WERI-Rb-1 (cell line): ENCODE results near the gene RBP2.

ENCODE experiments used
- DNase-seq: peaks from one replicate; pipeline ENCODE4 v3.0.0-alpha.2; 2020
- H3K27ac ChIP-seq: fragments of 250-450 bp; sonication (Bioruptor Pico); 2 replicates; pipeline ENCODE4 v1.5.1; 2020; ENCODE audit warnings: mild to moderate bottlenecking, moderate library complexity
- H3K27me3 ChIP-seq: fragments of 250-450 bp; sonication (Bioruptor Pico); 2 replicates; pipeline ENCODE4 v1.5.1; 2021; ENCODE audit warnings: mild to moderate bottlenecking, low read depth, moderate library complexity; ENCODE audit not compliant: insufficient read depth, severe bottlenecking
- H3K36me3 ChIP-seq: fragments of 250-450 bp; sonication (Bioruptor Pico); 2 replicates; pipeline ENCODE4 v1.5.1; 2020; ENCODE audit warnings: mild to moderate bottlenecking, moderate library complexity
- H3K4me3 ChIP-seq: 2 replicates; pipeline ENCODE4 v1.5.1; 2011; ENCODE audit warnings: low read depth, mild to moderate bottlenecking, control low read depth, low read length
- H3K9me3 ChIP-seq: fragments of 250-450 bp; sonication (Bioruptor Pico); 2 replicates; pipeline ENCODE4 v1.5.1; 2021; ENCODE audit warnings: mild to moderate bottlenecking, moderate library complexity; ENCODE audit not compliant: severe bottlenecking
- TF ChIP-seq, protein P1 (sequence below): IDR thresholded peaks from 2 replicates; pipeline ENCODE4 v1.5.1; 2011; ENCODE audit warnings: low read depth, mild to moderate bottlenecking, control low read depth, inconsistent platforms, low read length

Gene RBP2

DNA sequence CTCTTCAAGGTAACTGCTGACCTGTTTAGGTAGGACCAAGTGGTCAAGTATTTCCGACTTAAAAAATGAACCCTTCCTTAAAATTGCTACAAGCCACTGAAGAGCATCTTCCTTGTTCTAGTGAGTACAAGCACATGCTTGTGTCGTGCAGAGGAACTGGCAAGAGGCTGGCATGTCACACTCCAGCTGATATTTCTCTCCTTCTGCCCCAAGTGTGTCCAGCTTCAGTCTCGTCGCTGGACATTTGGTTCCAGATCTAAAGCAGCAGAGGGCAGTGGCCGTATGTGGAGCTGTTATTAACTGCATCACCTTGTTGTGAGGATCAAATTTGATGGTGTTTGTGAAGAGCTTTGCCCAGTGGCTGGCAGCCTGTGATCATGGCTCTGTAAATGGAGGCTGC is 10.0 kb downstream of the RBP2 start:
- Histone ChIP-seq H3K27me3 (no peaks in the 10 kb centered on the region), H3K27ac (no peak overlapping the region), H3K9me3 (no peaks in the 10 kb centered on the region), H3K4me3 (no peak overlapping the region), H3K36me3 (no peaks in the 10 kb centered on the region)
- no peak for DNase-seq
- TF ChIP-seq, protein P1, sequence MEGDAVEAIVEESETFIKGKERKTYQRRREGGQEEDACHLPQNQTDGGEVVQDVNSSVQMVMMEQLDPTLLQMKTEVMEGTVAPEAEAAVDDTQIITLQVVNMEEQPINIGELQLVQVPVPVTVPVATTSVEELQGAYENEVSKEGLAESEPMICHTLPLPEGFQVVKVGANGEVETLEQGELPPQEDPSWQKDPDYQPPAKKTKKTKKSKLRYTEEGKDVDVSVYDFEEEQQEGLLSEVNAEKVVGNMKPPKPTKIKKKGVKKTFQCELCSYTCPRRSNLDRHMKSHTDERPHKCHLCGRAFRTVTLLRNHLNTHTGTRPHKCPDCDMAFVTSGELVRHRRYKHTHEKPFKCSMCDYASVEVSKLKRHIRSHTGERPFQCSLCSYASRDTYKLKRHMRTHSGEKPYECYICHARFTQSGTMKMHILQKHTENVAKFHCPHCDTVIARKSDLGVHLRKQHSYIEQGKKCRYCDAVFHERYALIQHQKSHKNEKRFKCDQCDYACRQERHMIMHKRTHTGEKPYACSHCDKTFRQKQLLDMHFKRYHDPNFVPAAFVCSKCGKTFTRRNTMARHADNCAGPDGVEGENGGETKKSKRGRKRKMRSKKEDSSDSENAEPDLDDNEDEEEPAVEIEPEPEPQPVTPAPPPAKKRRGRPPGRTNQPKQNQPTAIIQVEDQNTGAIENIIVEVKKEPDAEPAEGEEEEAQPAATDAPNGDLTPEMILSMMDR, result no peak

DNA sequence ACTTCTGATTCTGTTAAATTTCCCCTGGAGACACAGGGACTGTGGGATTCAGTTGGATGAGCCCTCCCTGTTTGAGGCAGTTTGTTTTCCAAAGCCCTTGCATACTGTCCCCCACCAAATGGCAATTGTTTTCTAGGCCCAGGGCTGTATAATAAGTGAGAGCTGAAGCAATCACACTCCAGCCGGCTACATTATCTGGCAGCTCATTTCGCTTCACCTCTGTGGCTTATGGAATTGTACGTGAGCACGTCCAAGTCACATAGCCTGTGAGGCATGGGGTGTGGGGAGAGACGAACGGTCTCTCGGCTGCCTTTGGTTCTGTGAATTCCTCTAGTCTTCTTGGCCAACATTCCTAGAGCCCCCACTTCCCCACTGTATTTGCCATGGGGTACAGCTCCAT is 10.7 kb downstream of the RBP2 start:
- DNase-seq, result no peak
- no peak overlapping the region for H3K27ac ChIP-seq
- H3K36me3 ChIP-seq, result no peaks in the 10 kb centered on the region
- H3K4me3 ChIP-seq, result no peak overlapping the region
- TF ChIP-seq, protein P1, result no peak
- H3K9me3 ChIP-seq, result no peaks in the 10 kb centered on the region
- no peaks in the 10 kb centered on the region for H3K27me3 ChIP-seq

DNA sequence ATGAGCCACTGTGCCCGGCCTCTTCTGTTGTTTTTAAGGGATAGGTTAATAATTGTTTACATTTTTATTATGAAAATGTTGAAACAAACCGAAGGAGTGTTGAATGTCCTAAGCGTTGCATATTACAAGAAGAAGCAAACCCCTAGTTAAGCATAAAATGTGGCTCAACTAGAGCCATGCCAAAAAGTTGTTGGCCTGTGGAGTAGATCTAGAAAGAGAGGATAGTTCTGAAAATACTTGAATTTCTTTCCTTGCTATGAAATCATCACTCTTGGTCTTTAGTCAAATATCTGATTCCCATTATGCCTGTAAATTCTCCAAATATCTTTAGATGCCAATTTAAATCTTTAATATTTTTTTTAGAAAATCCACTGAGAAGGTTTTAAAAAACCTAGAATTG is 12.8 kb downstream of the RBP2 start:
- Histone ChIP-seq H3K36me3 (no peaks in the 10 kb centered on the region), H3K27ac (no peak overlapping the region), H3K9me3 (no peaks in the 10 kb centered on the region), H3K4me3 (no peak overlapping the region), H3K27me3 (no peaks in the 10 kb centered on the region)
- TF ChIP-seq, protein P1, result no peak
- DNase-seq, result no peak

DNA sequence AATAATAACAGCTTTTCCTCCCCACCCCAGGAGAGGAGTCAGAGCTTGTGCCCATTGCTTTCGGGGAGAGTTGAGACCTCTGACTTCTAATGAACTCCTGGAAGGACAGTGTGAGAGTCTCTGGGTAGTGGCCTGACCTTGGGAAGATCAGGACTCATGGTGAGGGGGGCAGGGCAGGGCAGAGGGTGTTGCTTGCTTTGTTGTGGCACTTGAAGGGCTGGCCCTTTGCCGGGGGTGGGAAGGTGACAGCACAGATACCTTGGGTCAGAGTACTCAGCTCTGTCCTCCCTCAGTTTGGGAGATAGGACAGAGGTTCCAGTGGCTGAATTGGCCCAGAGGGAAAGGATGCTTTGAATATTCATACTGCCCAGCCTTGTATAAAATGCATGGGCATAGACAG is 15.8 kb downstream of the RBP2 start:
- TF ChIP-seq, protein P1, result no peak
- no peaks in the 10 kb centered on the region for H3K27me3 ChIP-seq

DNA sequence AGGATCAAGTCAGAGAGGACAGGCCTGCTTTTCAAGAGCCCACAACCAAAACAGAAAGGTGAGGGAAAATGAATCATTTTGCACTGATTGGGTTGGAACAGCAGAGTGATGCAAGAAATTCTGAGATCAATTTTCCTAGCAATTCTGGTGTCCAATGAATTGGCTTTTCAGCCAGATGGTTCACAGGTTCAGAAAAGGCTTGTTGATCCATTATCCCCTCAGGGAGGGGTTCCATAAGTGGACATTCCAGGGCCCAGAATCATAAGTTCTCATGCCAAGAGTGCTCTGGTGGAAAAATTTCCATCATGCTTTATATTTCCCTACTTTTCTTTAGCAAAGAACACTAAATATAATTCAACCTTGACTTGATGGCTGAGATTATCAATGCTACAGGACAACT is 16.2 kb downstream of the RBP2 start:
- Histone ChIP-seq H3K36me3 (no peaks in the 10 kb centered on the region), H3K27ac (no peak overlapping the region), H3K4me3 (no peak overlapping the region), H3K27me3 (no peaks in the 10 kb centered on the region), H3K9me3 (no peaks in the 10 kb centered on the region)
- TF ChIP-seq, protein P1, result no peak
- DNase-seq, result no peak

More for the DNA sequence above, 15.8 kb downstream of the RBP2 start:
- no peaks in the 10 kb centered on the region for H3K36me3 ChIP-seq
- H3K9me3 ChIP-seq, result no peaks in the 10 kb centered on the region
- DNase-seq, result no peak
- H3K27ac ChIP-seq, result no peak overlapping the region
- H3K4me3 ChIP-seq, result no peak overlapping the region

DNA sequence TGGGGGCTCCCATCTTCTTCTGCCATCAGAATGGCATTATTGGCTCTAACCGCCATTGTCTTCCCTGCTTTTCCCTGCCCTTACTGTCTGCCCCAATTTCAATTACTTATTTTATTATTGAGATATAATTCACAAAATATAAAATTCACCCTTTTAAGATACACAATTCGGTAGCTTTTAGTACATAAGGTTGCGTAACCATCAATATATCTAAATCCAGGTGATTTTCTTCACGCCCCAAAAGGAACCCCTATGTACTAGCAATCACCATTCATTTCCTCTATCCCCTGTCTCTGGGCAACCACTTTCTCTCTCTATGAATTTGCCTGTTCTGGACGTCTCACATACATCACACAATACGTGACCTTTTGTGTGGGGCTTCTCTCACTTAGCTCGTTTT is 18.0 kb downstream of the RBP2 start:
- TF ChIP-seq, protein P1, result no peak

More for the DNA sequence above, 18.0 kb downstream of the RBP2 start:
- no peak overlapping the region for H3K27ac ChIP-seq
- no peaks in the 10 kb centered on the region for H3K36me3 ChIP-seq
- DNase-seq, result no peak
- H3K4me3 ChIP-seq, result no peak overlapping the region
- H3K9me3 ChIP-seq, result no peaks in the 10 kb centered on the region
- no peaks in the 10 kb centered on the region for H3K27me3 ChIP-seq
